HG02943 (cell line): ENCODE data around the gene ZC3H12C.
"Not testable (repeated sequence)": the region's sequence is repeated elsewhere in the genome, so short reads cannot be mapped to it uniquely, and the experiment has no call there.

ENCODE experiments used
- ATAC-seq: cut with Tn5 transposase; IDR thresholded peaks from one replicate; pipeline ENCODE4 v1.9.1; 2021; ENCODE audit warnings: mild to moderate bottlenecking, low read depth, moderate library complexity; ENCODE audit not compliant: unreplicated experiment

Gene ZC3H12C

GRCh38 chr11:110092515-110093406 is at the start of gene ZC3H12C:
Gene ZC3H12C, plus strand, starts transcription at chr11:110093392. Its CDS starts 20 bp downstream, at chr11:110093412.
- ATAC-seq: peak; percentile 59

GRCh38 chr11:110044226-110044968 is 48.8 kb upstream of the ZC3H12C start:
- ATAC-seq: no peak

GRCh38 chr11:110046775-110047380 is 46.3 kb upstream of the ZC3H12C start:
- ATAC-seq: no peak

- no peak for ATAC-seq
These were observed 43.5 kb upstream of the ZC3H12C start for GRCh38 chr11:110049501-110050200.

GRCh38 chr11:110050201-110050506 is 43.0 kb upstream of the ZC3H12C start:
- no peak for ATAC-seq

GRCh38 chr11:110053848-110054414 is 39.3 kb upstream of the ZC3H12C start:
- ATAC-seq: no peak

- no peak for ATAC-seq
These were observed 36.2 kb upstream of the ZC3H12C start for GRCh38 chr11:110056956-110057355.

- ATAC-seq: no peak
These were observed 33.3 kb upstream of the ZC3H12C start for GRCh38 chr11:110059706-110060463.

- no peak for ATAC-seq
These were observed 31.9 kb upstream of the ZC3H12C start for GRCh38 chr11:110061296-110061695.

- no peak for ATAC-seq
These were observed 30.9 kb upstream of the ZC3H12C start for GRCh38 chr11:110062247-110062646.

- no peak for ATAC-seq
These were observed 28.0 kb upstream of the ZC3H12C start for GRCh38 chr11:110065189-110065588.

GRCh38 chr11:110068001-110068400 is 25.2 kb upstream of the ZC3H12C start:
- not testable (repeated sequence) for ATAC-seq

- no peak for ATAC-seq
These were observed 23.9 kb upstream of the ZC3H12C start for GRCh38 chr11:110069158-110069737.

- ATAC-seq: no peak
These were observed 23.0 kb upstream of the ZC3H12C start for GRCh38 chr11:110070176-110070575.

GRCh38 chr11:110071197-110071596 is 22.0 kb upstream of the ZC3H12C start:
- ATAC-seq: peak; percentile 63

- ATAC-seq: no peak
These were observed 20.3 kb upstream of the ZC3H12C start for GRCh38 chr11:110072930-110073329.

- no peak for ATAC-seq
These were observed 18.7 kb upstream of the ZC3H12C start for GRCh38 chr11:110074499-110074898.

- ATAC-seq: no peak
These were observed 17.9 kb upstream of the ZC3H12C start for GRCh38 chr11:110075105-110075846.

- ATAC-seq: no peak
These were observed 17.4 kb upstream of the ZC3H12C start for GRCh38 chr11:110075847-110076208.
